ENCODE measurements around the gene CRYBA1. TPM values are rescaled to one million over a fixed set of nuclear protein-coding genes. Genes with fewer than 3 reads are reported as not detected.
"Not testable (repeated sequence)": the region's sequence is repeated elsewhere in the genome, so short reads cannot be mapped to it uniquely, and the experiment has no call there.

The CRYBA1 gene
- total RNA-seq, 1 donor from 2014 or later, result not detected

GRCh38 chr17:29233301-29233700, 13.4 kb upstream of the CRYBA1 start:
- DNase-seq (ENCODE audit: low read depth), result no peak
- Histone ChIP-seq H3K4me3 (ENCODE audit: low read depth, low read length) (no peak overlapping the region), H3K27me3 (ENCODE audit: control insufficient read depth, insufficient read depth, low read length) (no peaks in the 10 kb centered on the region), H3K36me3 (ENCODE audit: control insufficient read depth, insufficient read depth, low read length) (no peaks in the 10 kb centered on the region)
- TF ChIP-seq CTCF (IDR thresholded peaks at IDR 0.05; ENCODE audit: insufficient read depth, low read length, poor library complexity, severe bottlenecking), result no peak

GRCh38 chr17:29234972-29235371, 11.7 kb upstream of the CRYBA1 start:
- not testable (repeated sequence) for H3K36me3 ChIP-seq (ENCODE audit: control insufficient read depth, insufficient read depth, low read length); H3K27me3 ChIP-seq (ENCODE audit: control insufficient read depth, insufficient read depth, low read length); DNase-seq (ENCODE audit: low read depth); H3K4me3 ChIP-seq (ENCODE audit: low read depth, low read length)

- no peak for DNase-seq (ENCODE audit: low read depth)
- no peaks in the 10 kb centered on the region for H3K27me3 ChIP-seq (ENCODE audit: control insufficient read depth, insufficient read depth, low read length)
- no peak for TF ChIP-seq CTCF (IDR thresholded peaks at IDR 0.05; ENCODE audit: insufficient read depth, low read length, poor library complexity, severe bottlenecking)
- no peak overlapping the region for H3K4me3 ChIP-seq (ENCODE audit: low read depth, low read length)
- no peaks in the 10 kb centered on the region for H3K36me3 ChIP-seq (ENCODE audit: control insufficient read depth, insufficient read depth, low read length)
Observed at GRCh38 chr17:29235904-29236303, 10.8 kb upstream of the CRYBA1 start.

- TF ChIP-seq CTCF (IDR thresholded peaks at IDR 0.05; ENCODE audit: insufficient read depth, low read length, poor library complexity, severe bottlenecking), result no peak
- DNase-seq (ENCODE audit: low read depth), result no peak
- Histone ChIP-seq H3K27me3 (ENCODE audit: control insufficient read depth, insufficient read depth, low read length) (no peaks in the 10 kb centered on the region), H3K36me3 (ENCODE audit: control insufficient read depth, insufficient read depth, low read length) (no peaks in the 10 kb centered on the region), H3K4me3 (ENCODE audit: low read depth, low read length) (no peak overlapping the region)
Observed at GRCh38 chr17:29237476-29238132, 9.1 kb upstream of the CRYBA1 start.

- TF ChIP-seq CTCF (IDR thresholded peaks at IDR 0.05; ENCODE audit: insufficient read depth, low read length, poor library complexity, severe bottlenecking), result no peak
- Histone ChIP-seq H3K27me3 (ENCODE audit: control insufficient read depth, insufficient read depth, low read length) (no peaks in the 10 kb centered on the region), H3K4me3 (ENCODE audit: low read depth, low read length) (no peak overlapping the region), H3K36me3 (ENCODE audit: control insufficient read depth, insufficient read depth, low read length) (no peaks in the 10 kb centered on the region)
- DNase-seq (ENCODE audit: low read depth), result no peak
Observed at GRCh38 chr17:29238133-29238850, 8.4 kb upstream of the CRYBA1 start.

- no peak overlapping the region for H3K4me3 ChIP-seq (ENCODE audit: low read depth, low read length)
Observed at GRCh38 chr17:29240477-29240876, 6.2 kb upstream of the CRYBA1 start.

More at GRCh38 chr17:29240477-29240876, 6.2 kb upstream of the CRYBA1 start:
- H3K27me3 ChIP-seq (ENCODE audit: control insufficient read depth, insufficient read depth, low read length), result no peaks in the 10 kb centered on the region
- no peak for TF ChIP-seq CTCF (IDR thresholded peaks at IDR 0.05; ENCODE audit: insufficient read depth, low read length, poor library complexity, severe bottlenecking)
- no peaks in the 10 kb centered on the region for H3K36me3 ChIP-seq (ENCODE audit: control insufficient read depth, insufficient read depth, low read length)
- DNase-seq (ENCODE audit: low read depth), result no peak

All from kidney epithelial cell (primary cell).